SK-N-SH treated with all-trans-retinoic acid at 6 μM for 48 hours (cell line): ENCODE data around the gene TNS1.

ENCODE experiments used
- ATAC-seq: fragments of 200-7000 bp; cut with Tn5 transposase; 3 replicates; pipeline ENCODE4 v1.9.1; 2020; ENCODE audit warnings: mild to moderate bottlenecking, moderate library complexity
- ARNTL ChIP-seq: fragments of 450-650 bp; formaldehyde crosslinking; IDR thresholded peaks from 2 replicates; pipeline ENCODE4 v1.5.0; 2020; ENCODE audit warnings: low read depth, mild to moderate bottlenecking, moderate library complexity, borderline replicate concordance
- BACH2 ChIP-seq: fragments of 250-450 bp; sonication (Bioruptor Pico); IDR thresholded peaks from 2 replicates; pipeline ENCODE4 v1.9.0; 2021; ENCODE audit warnings: mild to moderate bottlenecking, borderline replicate concordance
- CSDC2 ChIP-seq: fragments of 250-450 bp; sonication (Bioruptor Pico); IDR thresholded peaks from 2 replicates; pipeline ENCODE4 v1.5.0; 2020; ENCODE audit warnings: mild to moderate bottlenecking, moderate library complexity
- ESRRG ChIP-seq: fragments of 250-450 bp; sonication (Bioruptor Pico); IDR thresholded peaks from 2 replicates; pipeline ENCODE4 v1.6.1; 2021; ENCODE audit warnings: mild to moderate bottlenecking
- ISL1 ChIP-seq: fragments of 250-450 bp; sonication (Bioruptor Pico); IDR thresholded peaks from 2 replicates; pipeline ENCODE4 v2.1.2; 2022; ENCODE audit warnings: mild to moderate bottlenecking, moderate library complexity
- OSR1 ChIP-seq: fragments of 250-450 bp; sonication (Bioruptor Pico); IDR thresholded peaks from 2 replicates; pipeline ENCODE4 v1.8.0; 2022; ENCODE audit warnings: moderate library complexity, mild to moderate bottlenecking, inconsistent platforms
- RARB ChIP-seq: fragments of 250-450 bp; sonication (Bioruptor Pico); IDR thresholded peaks from 2 replicates; pipeline ENCODE4 v1.8.0; 2021; ENCODE audit warnings: mild to moderate bottlenecking, moderate library complexity
- TCF4 ChIP-seq: fragments of 250-450 bp; sonication (Bioruptor Pico); IDR thresholded peaks from 2 replicates; pipeline ENCODE4 v1.8.0; 2021; ENCODE audit warnings: mild to moderate bottlenecking, moderate library complexity, borderline replicate concordance
- ZFP3 ChIP-seq: fragments of 250-450 bp; sonication (Bioruptor Pico); IDR thresholded peaks from 2 replicates; pipeline ENCODE4 v1.5.0; 2020; ENCODE audit warnings: mild to moderate bottlenecking, moderate library complexity
- ZFP30 ChIP-seq: fragments of 450-650 bp; formaldehyde crosslinking; IDR thresholded peaks from 2 replicates; pipeline ENCODE4 v1.5.0; 2022; ENCODE audit warnings: mild to moderate bottlenecking, moderate library complexity
- ZNF565 ChIP-seq: fragments of 450-650 bp; formaldehyde crosslinking; conservative IDR thresholded peaks from 2 replicates; pipeline ENCODE4 v1.5.0; 2020; ENCODE audit warnings: low read depth, mild to moderate bottlenecking, moderate library complexity
- TF ChIP-seq, protein P1 (sequence below): fragments of 250-450 bp; sonication (Bioruptor Pico); IDR thresholded peaks from 2 replicates; pipeline ENCODE4 v1.5.0; 2020; ENCODE audit warnings: mild to moderate bottlenecking, moderate library complexity
- TF ChIP-seq, protein P2 (sequence below): fragments of 250-450 bp; sonication (Bioruptor Pico); IDR thresholded peaks from 2 replicates; pipeline ENCODE4 v1.5.1; 2020; ENCODE audit warnings: low read depth, mild to moderate bottlenecking, moderate library complexity
- TF ChIP-seq, protein P3 (sequence below): fragments of 250-450 bp; sonication (Bioruptor Pico); IDR thresholded peaks from 2 replicates; pipeline ENCODE4 v1.8.0; 2021; ENCODE audit warnings: low read depth, mild to moderate bottlenecking, moderate library complexity, borderline replicate concordance

TNS1 gene

DNA sequence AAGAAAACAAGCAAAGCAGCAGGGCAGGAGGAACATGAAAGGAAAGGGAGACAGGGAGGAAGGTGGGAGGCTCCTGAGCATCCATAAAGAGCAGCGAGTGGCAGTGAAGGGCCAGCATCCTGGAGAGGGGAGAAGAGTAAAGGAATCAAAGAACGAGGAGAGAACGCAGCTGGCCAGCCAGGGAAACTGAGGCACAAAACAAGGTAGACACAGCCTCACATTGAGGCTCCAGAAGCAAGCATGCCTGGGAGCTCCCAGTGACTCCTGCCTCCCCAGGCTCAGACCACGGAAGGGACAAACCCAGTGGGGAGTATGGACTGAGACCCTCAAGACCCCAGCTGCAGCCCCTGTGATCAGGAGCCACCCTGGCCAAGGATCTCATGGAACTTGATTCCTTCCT, 14.0 kb upstream of the TNS1 start (continued):
- TF ChIP-seq, protein P1, sequence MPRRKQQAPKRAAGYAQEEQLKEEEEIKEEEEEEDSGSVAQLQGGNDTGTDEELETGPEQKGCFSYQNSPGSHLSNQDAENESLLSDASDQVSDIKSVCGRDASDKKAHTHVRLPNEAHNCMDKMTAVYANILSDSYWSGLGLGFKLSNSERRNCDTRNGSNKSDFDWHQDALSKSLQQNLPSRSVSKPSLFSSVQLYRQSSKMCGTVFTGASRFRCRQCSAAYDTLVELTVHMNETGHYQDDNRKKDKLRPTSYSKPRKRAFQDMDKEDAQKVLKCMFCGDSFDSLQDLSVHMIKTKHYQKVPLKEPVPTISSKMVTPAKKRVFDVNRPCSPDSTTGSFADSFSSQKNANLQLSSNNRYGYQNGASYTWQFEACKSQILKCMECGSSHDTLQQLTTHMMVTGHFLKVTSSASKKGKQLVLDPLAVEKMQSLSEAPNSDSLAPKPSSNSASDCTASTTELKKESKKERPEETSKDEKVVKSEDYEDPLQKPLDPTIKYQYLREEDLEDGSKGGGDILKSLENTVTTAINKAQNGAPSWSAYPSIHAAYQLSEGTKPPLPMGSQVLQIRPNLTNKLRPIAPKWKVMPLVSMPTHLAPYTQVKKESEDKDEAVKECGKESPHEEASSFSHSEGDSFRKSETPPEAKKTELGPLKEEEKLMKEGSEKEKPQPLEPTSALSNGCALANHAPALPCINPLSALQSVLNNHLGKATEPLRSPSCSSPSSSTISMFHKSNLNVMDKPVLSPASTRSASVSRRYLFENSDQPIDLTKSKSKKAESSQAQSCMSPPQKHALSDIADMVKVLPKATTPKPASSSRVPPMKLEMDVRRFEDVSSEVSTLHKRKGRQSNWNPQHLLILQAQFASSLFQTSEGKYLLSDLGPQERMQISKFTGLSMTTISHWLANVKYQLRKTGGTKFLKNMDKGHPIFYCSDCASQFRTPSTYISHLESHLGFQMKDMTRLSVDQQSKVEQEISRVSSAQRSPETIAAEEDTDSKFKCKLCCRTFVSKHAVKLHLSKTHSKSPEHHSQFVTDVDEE = no peak
- TF ChIP-seq, protein P2, sequence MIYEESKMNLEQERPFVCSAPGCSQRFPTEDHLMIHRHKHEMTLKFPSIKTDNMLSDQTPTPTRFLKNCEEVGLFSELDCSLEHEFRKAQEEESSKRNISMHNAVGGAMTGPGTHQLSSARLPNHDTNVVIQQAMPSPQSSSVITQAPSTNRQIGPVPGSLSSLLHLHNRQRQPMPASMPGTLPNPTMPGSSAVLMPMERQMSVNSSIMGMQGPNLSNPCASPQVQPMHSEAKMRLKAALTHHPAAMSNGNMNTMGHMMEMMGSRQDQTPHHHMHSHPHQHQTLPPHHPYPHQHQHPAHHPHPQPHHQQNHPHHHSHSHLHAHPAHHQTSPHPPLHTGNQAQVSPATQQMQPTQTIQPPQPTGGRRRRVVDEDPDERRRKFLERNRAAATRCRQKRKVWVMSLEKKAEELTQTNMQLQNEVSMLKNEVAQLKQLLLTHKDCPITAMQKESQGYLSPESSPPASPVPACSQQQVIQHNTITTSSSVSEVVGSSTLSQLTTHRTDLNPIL (CRISPR knock-in tag) = no peak
- TF ChIP-seq CSDC2 (CRISPR knock-in tag) (no peak), ZFP30 (CRISPR knock-in tag) (no peak), ESRRG (CRISPR knock-in tag) (no peak), ARNTL (CRISPR knock-in tag) (no peak)
- TF ChIP-seq, protein P3, sequence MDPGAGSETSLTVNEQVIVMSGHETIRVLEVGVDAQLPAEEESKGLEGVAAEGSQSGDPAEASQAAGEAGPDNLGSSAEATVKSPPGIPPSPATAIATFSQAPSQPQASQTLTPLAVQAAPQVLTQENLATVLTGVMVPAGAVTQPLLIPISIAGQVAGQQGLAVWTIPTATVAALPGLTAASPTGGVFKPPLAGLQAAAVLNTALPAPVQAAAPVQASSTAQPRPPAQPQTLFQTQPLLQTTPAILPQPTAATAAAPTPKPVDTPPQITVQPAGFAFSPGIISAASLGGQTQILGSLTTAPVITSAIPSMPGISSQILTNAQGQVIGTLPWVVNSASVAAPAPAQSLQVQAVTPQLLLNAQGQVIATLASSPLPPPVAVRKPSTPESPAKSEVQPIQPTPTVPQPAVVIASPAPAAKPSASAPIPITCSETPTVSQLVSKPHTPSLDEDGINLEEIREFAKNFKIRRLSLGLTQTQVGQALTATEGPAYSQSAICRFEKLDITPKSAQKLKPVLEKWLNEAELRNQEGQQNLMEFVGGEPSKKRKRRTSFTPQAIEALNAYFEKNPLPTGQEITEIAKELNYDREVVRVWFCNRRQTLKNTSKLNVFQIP (CRISPR knock-in tag) = no peak

DNA sequence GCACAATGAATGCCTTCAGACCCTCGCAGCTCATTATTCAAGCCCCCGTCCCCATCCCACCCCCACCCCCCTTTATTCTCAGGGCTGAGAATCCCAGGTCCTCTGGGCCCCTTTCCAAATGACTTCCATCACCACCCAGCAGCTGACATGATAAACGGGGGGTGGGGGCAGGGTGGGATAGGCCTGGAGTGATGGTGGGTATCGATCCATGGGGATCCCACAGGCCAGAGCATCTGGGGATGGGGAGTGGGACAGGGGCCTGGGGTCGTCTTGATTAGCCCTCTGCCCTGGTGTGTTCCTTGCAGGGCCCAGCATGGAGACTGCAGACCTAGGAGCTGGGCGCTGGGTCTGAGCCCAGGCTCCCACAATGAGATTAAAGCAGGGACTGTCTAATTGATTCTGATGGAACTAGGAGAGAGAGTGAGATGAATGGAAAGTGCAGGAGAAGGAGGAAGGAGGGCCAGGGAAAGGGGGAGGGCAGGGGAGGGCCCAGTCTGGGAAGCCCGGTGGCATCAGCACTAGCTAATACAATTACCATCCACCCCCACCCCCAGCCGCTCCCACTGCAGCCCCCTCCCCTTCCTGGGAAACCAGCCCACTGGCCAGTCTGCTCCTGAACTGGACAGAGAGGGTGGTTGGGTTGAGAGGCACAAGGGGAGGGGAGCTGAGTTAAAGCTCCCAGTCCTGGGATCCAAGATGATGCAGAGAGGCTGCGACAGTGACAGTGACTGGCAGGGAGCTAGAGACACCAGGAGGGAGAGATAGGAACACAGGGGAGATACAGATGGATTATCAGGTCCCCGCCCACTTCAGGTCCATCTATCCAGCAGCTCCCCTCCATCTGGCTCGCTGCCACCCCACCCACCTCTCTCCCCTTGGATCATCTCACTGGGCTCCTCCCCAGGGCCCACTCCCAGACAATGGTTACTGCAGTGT, 13.1 kb upstream of the TNS1 start:
- peak; percentile 82 for ATAC-seq
- 0 out of 2 replicates have a peak, but pooled peaks have one; percentile 20 for TF ChIP-seq ISL1
- no peak for TF ChIP-seq BACH2
- no peak for TF ChIP-seq TCF4 (CRISPR knock-in tag)
- TF ChIP-seq ZFP30 (CRISPR knock-in tag) = peak; percentile 54; the same call in 1 of the 2 replicates
- TF ChIP-seq, protein P1 = peak; percentile 62; the same call in 1 of the 2 replicates
- no peak for TF ChIP-seq ZNF565 (CRISPR knock-in tag)
- TF ChIP-seq OSR1 = no peak
- TF ChIP-seq, all 23 proteins: peak for 3

DNA sequence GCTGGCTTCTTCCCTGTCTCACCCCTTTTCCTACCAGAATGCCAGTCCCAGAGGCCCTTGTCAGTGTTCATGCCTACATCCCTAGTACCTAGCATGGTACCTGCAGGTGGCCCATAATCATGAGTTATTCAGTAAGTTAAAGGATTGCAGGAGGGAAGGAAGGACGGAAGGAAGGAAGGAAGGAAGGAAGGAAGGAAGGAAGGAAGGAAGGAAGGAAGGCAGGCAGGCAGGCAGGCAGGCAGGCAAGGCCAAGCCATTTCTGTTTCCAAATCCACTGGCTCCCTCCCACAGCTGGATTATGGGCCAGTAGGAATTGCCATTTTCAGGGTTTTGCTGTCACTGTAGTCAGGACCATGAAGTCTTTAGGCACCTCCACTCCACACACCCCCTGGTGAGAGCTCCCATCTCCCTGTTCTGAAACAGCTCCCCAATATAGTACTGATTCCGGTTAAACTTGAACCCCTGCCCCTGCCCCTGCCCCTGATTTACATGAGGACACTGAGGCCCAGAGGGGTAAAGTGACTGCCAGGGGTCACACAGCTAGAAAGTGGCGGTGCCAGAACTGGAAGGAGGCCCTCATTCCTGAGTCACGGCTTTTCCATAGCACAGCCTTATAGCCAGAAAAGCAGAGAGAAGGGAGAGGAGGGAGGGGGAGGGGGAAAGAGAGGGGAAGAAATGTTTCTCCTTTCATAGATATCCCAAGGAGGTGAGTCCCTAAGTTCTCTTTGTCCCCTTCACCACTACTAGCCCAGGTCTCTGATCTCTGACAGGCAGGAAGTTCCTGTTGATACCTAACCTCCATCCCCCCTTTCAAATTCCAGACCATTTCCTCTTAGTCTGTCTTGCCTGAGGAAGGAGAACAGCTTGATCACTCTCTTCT, 12.2 kb upstream of the TNS1 start:
- TF ChIP-seq ZFP30 (CRISPR knock-in tag) (no peak), RARB (CRISPR knock-in tag) (no peak), ARNTL (CRISPR knock-in tag) (no peak), ZFP3 (CRISPR knock-in tag) (no peak)
- TF ChIP-seq, protein P1 = no peak
- TF ChIP-seq, all 23 proteins: peak for 0
- peak; percentile 3; the same call in 1 of the 3 replicates for ATAC-seq
